Endothelial cell of umbilical vein (primary cell): ENCODE data around the gene SAMD4A. TPM values are rescaled to one million over a fixed set of nuclear protein-coding genes. Genes with fewer than 3 reads are reported as not detected.

Experiments
- BruUV-seq: library from RNA; stranded (reverse); fragments of 400-500 nt; replicated peaks from 2 replicates; lab custom pipeline; 2021; lab: Mats Ljungman, UMichigan
- CTCF ChIA-PET: fragments of 300-600, 350-600 bp; sonication (Branson Sonifier 250); formaldehyde crosslinking; loops from one replicate; lab custom pipeline; 2021; ENCODE audit warnings: antibody characterized with exemption, inconsistent platforms; lab: Charles Lee
- POLR2A ChIA-PET: fragments of 300-600, 350-600 bp; sonication (Branson Sonifier 250); formaldehyde crosslinking; loops from one replicate; lab custom pipeline; 2021; ENCODE audit warnings: antibody characterized with exemption, inconsistent platforms; lab: Charles Lee
- DNase-seq: peaks from one replicate; pipeline ENCODE4 v3.0.0-alpha.2; 2011; ENCODE audit warnings: low read depth, low spot score
- FAIRE-seq: peaks from 2 replicates; lab custom pipeline; 2011; peaks lifted over from hg19 to GRCh38; lab: Jason Lieb, UNC
- H2AFZ ChIP-seq: 2 replicates; pipeline ENCODE4 v1.6.0; 2012; ENCODE audit warnings: low read depth, low read length, control low read depth, inconsistent platforms
- H3K27ac ChIP-seq: 2 replicates; pipeline ENCODE4 v1.5.1; 2011; ENCODE audit warnings: low read depth, mild to moderate bottlenecking, control low read depth, low read length, moderate library complexity; ENCODE audit not compliant: insufficient read depth
- H3K27me3 ChIP-seq, 2 experiments: 2 replicates each; pipeline versions ENCODE4 v1.6.0 to v1.6.1; 2011; ENCODE audit warnings: low read length in 2 of 2, mixed read lengths in 1 of 2; ENCODE audit not compliant: control insufficient read depth in 2 of 2, insufficient read depth in 2 of 2
- H3K36me3 ChIP-seq, 2 experiments: 2 replicates in 1 of 2; 3 replicates in 1 of 2; pipeline ENCODE4 v1.5.1; 2011; ENCODE audit warnings: low read length in 2 of 2, mild to moderate bottlenecking in 1 of 2, moderate library complexity in 1 of 2; ENCODE audit not compliant: control insufficient read depth in 2 of 2, insufficient read depth in 2 of 2; ENCODE audit errors: extremely low read depth in 1 of 2
- H3K4me1 ChIP-seq: 3 replicates; pipeline ENCODE4 v1.5.1; 2011; ENCODE audit warnings: mild to moderate bottlenecking, low read length; ENCODE audit not compliant: control insufficient read depth, insufficient read depth; ENCODE audit errors: extremely low read depth
- H3K4me2 ChIP-seq: 2 replicates; pipeline ENCODE4 v1.6.1; 2011; ENCODE audit warnings: low read length, control low read depth, mixed read lengths; ENCODE audit not compliant: insufficient read depth
- H3K4me3 ChIP-seq, 3 experiments: fragments of 200-600 bp in 1 of 3; sonication (generic), shearing (Covaris generic) in 1 of 3; replicated peaks in 1 of 3; 2 replicates each; pipeline ENCODE4 v1.5.1; 2011 to 2016; ENCODE audit warnings: control low read depth in 3 of 3, low read length in 3 of 3, mild to moderate bottlenecking in 2 of 3, inconsistent platforms in 1 of 3, low read depth in 1 of 3, moderate library complexity in 1 of 3; ENCODE audit not compliant: insufficient read depth in 1 of 3
- H3K79me2 ChIP-seq: 2 replicates; pipeline ENCODE4 v1.6.0; 2012; ENCODE audit warnings: low read length, inconsistent platforms; ENCODE audit not compliant: control insufficient read depth, insufficient read depth
- H3K9ac ChIP-seq: replicated peaks from 2 replicates; pipeline ENCODE3; 2011; ENCODE audit warnings: low read length, control low read depth; ENCODE audit not compliant: insufficient read depth; ENCODE audit errors: extremely low read depth
- H3K9me1 ChIP-seq: replicated peaks from 3 replicates; pipeline ENCODE4 v1.6.0; 2011; ENCODE audit warnings: mild to moderate bottlenecking, low read length; ENCODE audit not compliant: control insufficient read depth, insufficient read depth; ENCODE audit errors: extremely low read depth
- H3K9me3 ChIP-seq: replicated peaks from 2 replicates; pipeline ENCODE4 v1.5.1; 2012; ENCODE audit warnings: low read length, inconsistent platforms; ENCODE audit not compliant: control insufficient read depth, insufficient read depth
- H4K20me1 ChIP-seq: replicated peaks from 2 replicates; pipeline ENCODE3; 2011; ENCODE audit warnings: mild to moderate bottlenecking, low read length; ENCODE audit not compliant: control insufficient read depth, insufficient read depth; ENCODE audit errors: extremely low read depth
- CTCF ChIP-seq, 2 donors: IDR thresholded peaks; 1 replicate in 1 of 2; 2 replicates in 1 of 2; pipeline ENCODE4 v1.5.1; 2011; ENCODE audit warnings: low read length in 2 of 2, mild to moderate bottlenecking in 2 of 2, moderate library complexity in 2 of 2, control low read depth in 1 of 2, inconsistent platforms in 1 of 2, low read depth in 1 of 2; ENCODE audit not compliant: insufficient read depth in 1 of 2; ENCODE audit errors: extremely low read depth in 1 of 2
- EZH2 ChIP-seq: IDR thresholded peaks from 2 replicates; pipeline ENCODE4 v1.6.1; 2012; ENCODE audit warnings: borderline replicate concordance, low read depth, mild to moderate bottlenecking, moderate library complexity, low read length, inconsistent platforms; ENCODE audit not compliant: severe bottlenecking
- FOS ChIP-seq: IDR thresholded peaks from 2 replicates; pipeline ENCODE4 v1.6.1; 2011; ENCODE audit warnings: mild to moderate bottlenecking, low read length, moderate library complexity, borderline replicate concordance; ENCODE audit not compliant: insufficient read depth
- GATA2 ChIP-seq: IDR thresholded peaks from 2 replicates; pipeline ENCODE4 v1.7.0; 2011; ENCODE audit warnings: low read depth, mild to moderate bottlenecking, moderate library complexity, mixed read lengths, low read length; ENCODE audit not compliant: insufficient read length, insufficient read depth
- JUN ChIP-seq: IDR thresholded peaks from 2 replicates; pipeline ENCODE4 v1.6.1; 2011; ENCODE audit warnings: borderline replicate concordance, low read depth; ENCODE audit not compliant: insufficient read length, insufficient read depth
- MAX ChIP-seq: IDR thresholded peaks from 2 replicates; pipeline ENCODE4 v1.6.1; 2011; ENCODE audit not compliant: insufficient read depth, insufficient read length
- MYC ChIP-seq: IDR thresholded peaks from one replicate; pipeline ENCODE4 v1.6.1; 2011; ENCODE audit warnings: mild to moderate bottlenecking, low read depth, low read length
- POLR2A ChIP-seq: IDR thresholded peaks from 2 replicates; pipeline ENCODE4 v1.6.1; 2012; ENCODE audit warnings: low read depth, mild to moderate bottlenecking, control low read depth, low read length
- POLR2AphosphoS5 ChIP-seq: IDR thresholded peaks from 2 replicates; pipeline ENCODE4 v1.6.1; 2012; ENCODE audit warnings: low read depth, mild to moderate bottlenecking, control low read depth, low read length, moderate library complexity; ENCODE audit not compliant: insufficient read depth
- dilution Hi-C: fragments of 300-500 bp; cut with MboI; formaldehyde crosslinking; loops from one replicate; pipeline ENCODE4 v1.15.0; 2019; ENCODE audit warnings: low sequenced_read_pairs; ENCODE audit not compliant: extremely low pct_ligation_motif_present
- intact Hi-C: fragments of 100-400 bp; cut with micrococcal nuclease; formaldehyde crosslinking; loops from one replicate; pipeline ENCODE4 v1.10.0; 2022
- polyA plus RNA-seq, 4 experiments: library from polyadenylated mRNA; depleted of rRNA in 3 of 4; stranded (reverse) in 3 of 4; unstranded in 1 of 4; fragments of >200 nt; gene quantifications; 2 replicates each; pipeline versions ENCODE4 v1.2.1 to v1.2.3, GENCODE V29; 2011 to 2012; ENCODE audit warnings: missing spikeins in 1 of 4
- total RNA-seq: library from RNA; stranded (reverse); gene quantifications from 2 replicates; pipeline ENCODE4 v1.2.3, GENCODE V29; 2021

The SAMD4A gene
- total and polyA plus RNA-seq, 2 donors (not counting 3 experiments of a cell fraction or from before 2014, with no cell fraction given), result 37.7 to 95.3 TPM

- H3K9me3 ChIP-seq, result no peaks in the 10 kb centered on the region
- POLR2A ChIA-PET, result no interaction called here
- no peak overlapping the region for H2AFZ ChIP-seq
- DNase-seq (no peak), FAIRE-seq (no peak)
- no peaks in the 10 kb centered on the region for H3K9me1 ChIP-seq
- peaks cover 38% of the 10 kb centered on the region for H3K4me1 ChIP-seq
- dilution Hi-C loops (no loop called here), intact Hi-C loops (no loop called here)
- H4K20me1 ChIP-seq, result no peaks in the 10 kb centered on the region
- no peak overlapping the region for H3K9ac ChIP-seq
- TF ChIP-seq CTCF (IDR thresholded peaks at IDR 0.05; ENCODE audit: extremely low read depth in 1 of 2, insufficient read depth in 1 of 2, low read depth in 1 of 2, low read length in 2 of 2), result no peak
- no peak for TF ChIP-seq POLR2AphosphoS5
- TF ChIP-seq FOS, result no peak
- no peak for TF ChIP-seq GATA2
- no peak for TF ChIP-seq JUN
- no peak for TF ChIP-seq MAX
- TF ChIP-seq EZH2, result no peak
- TF ChIP-seq MYC, result no peak
- TF ChIP-seq POLR2A, result no peak
- no peak overlapping the region for H3K4me2 ChIP-seq
- H3K36me3 ChIP-seq, result no peaks in the 10 kb centered on the region
- H3K79me2 ChIP-seq, result peaks cover 69% of the 10 kb centered on the region
- no TSS peak for BruUV-seq
- CTCF ChIA-PET, result interaction anchor here (1.1 to 1.5 kb wide), 2 partner anchors 30 to 83 kb away, joined by 3 to 4 read pairs; no protein-coding TSS in a partner anchor
- H3K4me3 ChIP-seq, result no peak overlapping the region
- no peak overlapping the region for H3K27ac ChIP-seq
- H3K27me3 ChIP-seq, result no peaks in the 10 kb centered on the region
Measured at GRCh38 chr14:54647378-54647777, 80.5 kb downstream of the SAMD4A start.
